NCI-H146 treated with DMSO at 0.1 percent for 48 hours (cell line): Measurements from ENCODE around the gene MEIG1.
"Not testable (repeated sequence)": the region's sequence is repeated elsewhere in the genome, so short reads cannot be mapped to it uniquely, and the experiment has no call there.

ENCODE experiments used
- DNase-seq: peaks from one replicate; lab custom pipeline; 2025; ENCODE audit not compliant: unreplicated experiment; lab: John Stamatoyannopoulos, UW

MEIG1 gene, protein sequence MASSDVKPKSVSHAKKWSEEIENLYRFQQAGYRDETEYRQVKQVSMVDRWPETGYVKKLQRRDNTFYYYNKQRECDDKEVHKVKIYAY

GRCh38 chr10:14959221-14960057 is at the start of gene MEIG1:
TSS of gene MEIG1 (plus strand) at chr10:14959388. CDS start at chr10:14966469, 7,081 bp downstream.
- DNase-seq = peak; percentile 97

GRCh38 chr10:14910953-14911352 is 48.2 kb upstream of the MEIG1 start:
- no peak for DNase-seq

- no peak for DNase-seq
Observed at GRCh38 chr10:14911801-14912200, 47.4 kb upstream of the MEIG1 start.

DNA sequence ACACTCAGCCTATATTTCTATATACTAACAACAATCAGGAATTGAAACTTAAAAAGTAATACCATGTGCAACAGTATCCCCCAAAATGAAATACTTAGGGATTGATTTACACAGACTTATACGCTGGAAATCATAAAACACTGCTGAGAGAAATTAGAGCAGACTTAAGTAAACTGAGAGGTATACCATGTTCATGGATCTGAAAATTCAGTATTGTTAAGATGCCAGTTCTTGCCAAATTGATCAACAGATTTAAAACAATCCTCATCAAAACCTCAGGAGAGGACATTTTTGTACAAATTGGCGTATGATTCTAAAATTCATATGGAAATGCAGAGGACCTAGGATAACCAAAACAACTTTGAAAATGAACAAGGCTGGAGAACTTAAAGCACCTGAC is 42.6 kb upstream of the MEIG1 start:
- no peak for DNase-seq

DNA sequence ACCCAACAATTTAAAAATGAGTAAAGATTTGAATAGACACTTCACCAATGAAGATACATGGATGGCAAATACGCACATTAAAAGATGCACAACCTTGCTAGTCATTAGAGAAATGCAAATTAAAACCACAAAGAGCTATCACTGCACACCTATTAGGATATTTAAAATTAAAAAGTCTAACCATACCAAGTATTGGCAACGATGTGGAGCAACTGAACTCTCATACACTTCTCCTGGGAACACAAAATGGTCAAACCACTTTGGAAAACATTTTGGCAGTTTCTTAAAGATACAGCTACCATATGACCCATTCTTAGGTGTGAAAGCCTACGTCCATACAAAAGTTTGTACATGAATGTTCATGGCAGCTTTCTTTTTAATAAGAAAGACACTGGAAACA is 41.4 kb upstream of the MEIG1 start:
- no peak for DNase-seq

GRCh38 chr10:14918964-14919363 is 40.2 kb upstream of the MEIG1 start:
- DNase-seq = no peak

- DNase-seq = no peak
Observed at GRCh38 chr10:14924013-14924412, 35.2 kb upstream of the MEIG1 start.

- no peak for DNase-seq
Observed at GRCh38 chr10:14925268-14925667, 33.9 kb upstream of the MEIG1 start.

DNA sequence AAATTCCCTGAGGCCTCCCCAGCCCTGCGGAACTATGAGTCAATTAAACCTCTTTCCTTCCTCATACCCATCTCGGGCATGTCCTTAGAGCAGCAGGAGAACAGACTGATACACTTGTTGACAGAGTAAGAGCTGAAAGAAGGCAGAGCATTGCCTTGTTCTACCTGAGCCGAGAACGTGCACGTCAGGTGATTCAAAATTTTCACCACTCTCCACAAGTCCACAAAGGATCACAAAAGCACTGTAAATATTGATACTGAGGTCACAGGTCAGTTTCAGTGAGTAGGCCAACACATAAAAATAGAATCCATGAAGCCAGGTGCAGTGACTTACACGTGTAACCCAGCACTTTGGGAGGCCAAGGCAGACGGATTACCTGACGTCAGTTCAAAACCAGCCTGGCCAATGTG is 33.1 kb upstream of the MEIG1 start:
- DNase-seq = peak; percentile 23

- DNase-seq = no peak
Observed at GRCh38 chr10:14926722-14927416, 32.3 kb upstream of the MEIG1 start.

GRCh38 chr10:14930610-14931009 is 28.6 kb upstream of the MEIG1 start:
- DNase-seq = no peak

GRCh38 chr10:14936584-14936983 is 22.6 kb upstream of the MEIG1 start:
- no peak for DNase-seq

DNA sequence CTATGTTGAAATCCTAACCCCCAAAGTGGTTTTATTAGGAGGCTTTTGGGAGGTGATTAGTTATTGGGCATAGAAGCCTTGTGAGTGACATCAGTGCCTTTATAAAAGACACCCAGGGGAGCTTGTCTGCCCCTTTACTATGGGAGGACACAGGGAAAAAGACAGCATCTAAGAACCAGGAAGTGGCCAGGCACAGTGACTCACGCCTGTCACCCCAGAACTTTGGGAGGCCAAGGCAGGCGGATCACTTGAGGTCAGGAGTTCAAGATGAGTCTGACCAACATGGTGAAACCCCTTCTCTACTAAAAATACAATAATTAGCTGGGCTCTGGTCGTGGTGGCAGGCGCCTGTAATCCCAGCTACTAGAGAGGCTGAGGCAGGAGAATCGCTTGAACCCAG is 20.2 kb upstream of the MEIG1 start:
- DNase-seq = not testable (repeated sequence)

- not testable (repeated sequence) for DNase-seq
Observed at GRCh38 chr10:14942147-14942949, 16.8 kb upstream of the MEIG1 start.

GRCh38 chr10:14942950-14943338 is 16.2 kb upstream of the MEIG1 start:
- not testable (repeated sequence) for DNase-seq

GRCh38 chr10:14945108-14945507 is 14.1 kb upstream of the MEIG1 start:
- no peak for DNase-seq

- DNase-seq = no peak
Observed at GRCh38 chr10:14947268-14947667, 11.9 kb upstream of the MEIG1 start.

DNA sequence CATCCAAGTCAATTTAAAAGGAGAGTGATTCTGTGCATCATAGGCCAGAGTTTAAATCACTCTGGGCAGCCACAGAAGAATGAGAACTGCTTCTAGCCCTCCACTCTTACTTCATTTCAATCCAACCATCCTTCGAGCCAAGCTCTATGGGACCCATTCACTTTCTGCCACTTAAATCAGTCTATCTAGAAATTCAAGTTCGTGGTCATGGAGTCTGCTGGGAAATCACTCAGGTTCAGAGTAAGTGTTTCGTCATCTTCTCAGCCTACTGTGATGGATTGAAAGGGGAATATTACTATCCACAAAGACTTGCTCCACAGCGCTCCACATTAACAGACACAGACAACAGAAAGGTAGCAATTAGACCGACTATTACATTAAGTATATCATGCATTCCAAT is 9.9 kb upstream of the MEIG1 start:
- DNase-seq = no peak

DNA sequence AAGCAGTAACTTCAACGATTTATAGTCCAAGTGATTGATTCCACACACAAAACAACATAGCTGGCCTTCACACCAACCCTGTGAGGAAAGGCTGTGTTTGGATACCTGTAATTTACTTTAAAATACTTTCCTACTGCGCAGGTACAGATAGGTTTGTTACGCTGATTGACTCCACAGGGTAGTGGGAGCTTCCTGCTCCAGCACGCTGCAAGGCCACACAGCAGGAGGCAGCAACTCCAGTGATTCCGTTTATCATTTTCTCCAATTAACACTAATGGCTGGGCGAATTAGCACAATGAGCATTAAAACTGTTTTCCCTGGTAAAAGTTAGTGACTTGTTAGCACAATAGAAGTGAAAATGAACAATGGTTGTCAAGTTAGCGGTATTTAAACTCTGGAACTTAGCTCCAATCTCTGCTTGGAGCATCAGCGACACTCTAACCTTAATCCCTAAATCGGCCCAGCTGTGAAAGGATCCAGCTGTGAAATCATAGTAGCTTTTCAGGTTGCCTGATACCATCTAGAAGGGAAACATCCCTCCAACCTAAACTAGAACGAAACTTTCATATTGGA is 6.3 kb upstream of the MEIG1 start:
- DNase-seq = peak; percentile 79

DNA sequence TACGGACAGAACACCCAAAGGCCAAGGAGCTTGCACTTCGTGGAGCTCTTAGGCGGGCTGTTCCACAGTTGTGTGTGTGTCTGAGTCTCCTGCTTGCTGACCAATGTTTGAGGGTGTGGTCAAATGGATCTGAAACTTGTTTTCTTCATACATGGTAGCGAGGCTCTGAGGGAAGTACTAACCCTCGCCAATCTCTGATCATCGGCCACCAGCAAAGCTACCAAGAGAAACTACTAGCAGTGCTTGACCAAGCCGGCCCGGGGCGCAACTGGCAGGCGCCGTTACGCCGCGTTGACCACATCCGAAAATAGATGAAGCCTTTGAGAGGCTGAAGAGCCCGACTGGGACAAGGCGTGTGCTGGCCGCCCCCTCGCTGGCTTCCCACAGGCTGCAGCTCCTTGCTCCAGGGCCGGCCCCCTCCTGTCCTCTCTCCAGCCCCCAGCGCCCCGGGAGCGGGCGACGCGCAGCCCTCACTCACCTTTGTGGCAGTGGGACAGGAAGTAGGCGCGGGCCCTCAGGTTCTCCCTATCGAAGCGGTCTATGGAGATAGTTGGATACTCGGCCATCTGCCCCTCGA is 5.7 kb upstream of the MEIG1 start:
- peak; percentile 67 for DNase-seq
